HCT116 (cell line): ENCODE data around the gene FAM162A. TPM values are rescaled to one million over a fixed set of nuclear protein-coding genes. Genes with fewer than 3 reads are reported as not detected.
A peak's percentile ranks its signal among the peaks of the same experiment; 100 is the strongest.

Experiments used
- ATAC-seq: fragments of 200-7000 bp; cut with Tn5 transposase; 2 replicates; pipeline ENCODE4 v1.9.1; 2020; ENCODE audit warnings: mild to moderate bottlenecking, moderate library complexity
- BruUV-seq: library from RNA; stranded (reverse); fragments of 400-500 nt; replicated peaks from 2 replicates; lab custom pipeline; 2021; lab: Mats Ljungman, UMichigan
- CTCF ChIA-PET: fragments of 300-600 bp; sonication (Branson Sonifier 250); formaldehyde crosslinking; loops from one replicate; lab custom pipeline; 2021; ENCODE audit warnings: antibody characterized with exemption; lab: Charles Lee
- POLR2A ChIA-PET: fragments of 300-600, 350-600 bp; sonication (Branson Sonifier 250); formaldehyde crosslinking; loops from one replicate; lab custom pipeline; 2021; ENCODE audit warnings: antibody characterized with exemption; lab: Charles Lee
- RAD21 ChIA-PET, 2 experiments: fragments of 300-600 bp; sonication (Branson Sonifier 250); formaldehyde crosslinking; loops; one replicate each; lab custom pipeline; 2023; ENCODE audit warnings: low total read pairs in 2 of 2; ENCODE audit not compliant: uncharacterized antibody in 2 of 2, unreplicated experiment in 2 of 2, low non-redundant PET in 1 of 2; lab: Charles Lee
- DNase-seq: peaks from one replicate; pipeline ENCODE4 v3.0.0-alpha.2; 2010; ENCODE audit warnings: low read depth, low spot score
- H2AFZ ChIP-seq: fragments of 200-600 bp; shearing (Covaris generic), sonication (generic); 2 replicates; pipeline ENCODE4 v1.6.1; 2017; ENCODE audit warnings: low read depth, mixed run types, mixed read lengths, antibody characterized with exemption, low read length; ENCODE audit not compliant: poor library complexity, severe bottlenecking
- H3K27ac ChIP-seq: 2 replicates; pipeline ENCODE4 v1.5.1; 2012; ENCODE audit warnings: low read depth, low read length
- H3K27me3 ChIP-seq: fragments of 200-600 bp; sonication (generic); 2 replicates; pipeline ENCODE4 v1.6.1; 2016; ENCODE audit warnings: mixed run types, low read length, mixed read lengths; ENCODE audit not compliant: insufficient read depth
- H3K36me3 ChIP-seq, 2 experiments: fragments of 200-500 bp in 1 of 2; fragments of 200-600 bp in 1 of 2; sonication (Bioruptor generic) in 1 of 2; sonication (generic) in 1 of 2; 2 replicates each; pipeline versions ENCODE4 v1.5.1 to v1.6.1; 2014 to 2016; ENCODE audit warnings: low read length in 2 of 2, inconsistent platforms in 1 of 2, mixed read lengths in 1 of 2, mixed run types in 1 of 2; ENCODE audit not compliant: insufficient read depth in 2 of 2, control insufficient read depth in 1 of 2
- H3K4me1 ChIP-seq, 2 experiments: fragments of 200-600 bp in 1 of 2; sonication (generic) in 1 of 2; 2 replicates each; pipeline versions ENCODE4 v1.5.1 to v1.6.1; 2012 to 2017; ENCODE audit warnings: low read length in 2 of 2, inconsistent platforms in 1 of 2, mild to moderate bottlenecking in 1 of 2, mixed read lengths in 1 of 2, mixed run types in 1 of 2, moderate library complexity in 1 of 2; ENCODE audit not compliant: insufficient read depth in 2 of 2, control insufficient read depth in 1 of 2
- H3K4me2 ChIP-seq: fragments of 200-600 bp; sonication (generic); 2 replicates; pipeline ENCODE4 v1.6.1; 2017; ENCODE audit warnings: mixed run types, low read length, mixed read lengths
- H3K4me3 ChIP-seq, 2 experiments: fragments of 200-600 bp in 1 of 2; sonication (generic) in 1 of 2; replicated peaks in 1 of 2; 2 replicates each; pipeline ENCODE4 v1.5.1; 2011 to 2016; ENCODE audit warnings: low read length in 2 of 2, control low read depth in 1 of 2, low read depth in 1 of 2, mild to moderate bottlenecking in 1 of 2, mixed read lengths in 1 of 2, mixed run types in 1 of 2
- H3K79me2 ChIP-seq: fragments of 200-600 bp; sonication (generic); 2 replicates; pipeline ENCODE4 v1.6.1; 2017; ENCODE audit warnings: mild to moderate bottlenecking, mixed run types, low read length, moderate library complexity, mixed read lengths; ENCODE audit not compliant: insufficient read depth
- H3K9ac ChIP-seq: fragments of 200-600 bp; sonication (generic); 2 replicates; pipeline ENCODE4 v1.6.1; 2016; ENCODE audit warnings: low read length, mixed read lengths
- H3K9me2 ChIP-seq: fragments of 200-600 bp; sonication (generic), shearing (Covaris generic); 2 replicates; pipeline ENCODE4 v1.6.1; 2017; ENCODE audit warnings: mixed run types, mild to moderate bottlenecking, moderate library complexity; ENCODE audit not compliant: insufficient read depth
- H3K9me3 ChIP-seq, 2 experiments: fragments of 200-500 bp in 1 of 2; fragments of 200-600 bp in 1 of 2; sonication (Bioruptor generic) in 1 of 2; sonication (generic) in 1 of 2; 2 replicates each; pipeline ENCODE4 v1.6.1; 2014 to 2017; ENCODE audit warnings: low read length in 2 of 2, mixed read lengths in 2 of 2, inconsistent platforms in 1 of 2, low read depth in 1 of 2, mild to moderate bottlenecking in 1 of 2, mixed run types in 1 of 2, moderate library complexity in 1 of 2; ENCODE audit not compliant: control insufficient read depth in 1 of 2, insufficient read depth in 1 of 2
- H4K20me1 ChIP-seq: fragments of 200-600 bp; sonication (generic), shearing (Covaris generic); 2 replicates; pipeline ENCODE4 v1.6.1; 2017; ENCODE audit warnings: mixed run types, mild to moderate bottlenecking, moderate library complexity; ENCODE audit not compliant: insufficient read depth
- ATF3 ChIP-seq: IDR thresholded peaks from 2 replicates; pipeline ENCODE4 v1.6.1; 2012
- CBX3 ChIP-seq: IDR thresholded peaks from 2 replicates; pipeline ENCODE4 v1.6.1; 2012; ENCODE audit warnings: low read depth
- CEBPB ChIP-seq: IDR thresholded peaks from 2 replicates; pipeline ENCODE4 v1.6.1; 2012; ENCODE audit warnings: low read depth
- CTCF ChIP-seq, 3 experiments: fragments of 200-600 bp in 1 of 3; sonication (generic) in 1 of 3; IDR thresholded peaks in 2 of 3; conservative IDR thresholded peaks in 1 of 3; 2 replicates each; pipeline ENCODE4 v1.5.1; 2012 to 2017; ENCODE audit warnings: low read depth in 2 of 3, low read length in 2 of 3, antibody characterized with exemption in 1 of 3, borderline replicate concordance in 1 of 3, control low read depth in 1 of 3, mild to moderate bottlenecking in 1 of 3, mixed read lengths in 1 of 3, mixed run types in 1 of 3, moderate library complexity in 1 of 3; ENCODE audit not compliant: insufficient read depth in 1 of 3
- EGR1 ChIP-seq: IDR thresholded peaks from 2 replicates; pipeline ENCODE4 v1.6.1; 2012; ENCODE audit warnings: low read depth
- ELF1 ChIP-seq: IDR thresholded peaks from 2 replicates; pipeline ENCODE4 v1.6.1; 2012; ENCODE audit warnings: low read depth, borderline replicate concordance
- EZH2 ChIP-seq: fragments of 200-600 bp; sonication (generic); IDR thresholded peaks from 2 replicates; pipeline ENCODE4 v1.6.1; 2017; ENCODE audit warnings: antibody characterized with exemption, mixed run types
- EZH2phosphoT487 ChIP-seq: fragments of 200-600 bp; IDR thresholded peaks from 2 replicates; pipeline ENCODE4 v1.6.1; 2018; ENCODE audit warnings: antibody characterized with exemption, borderline replicate concordance
- FOSL1 ChIP-seq: IDR thresholded peaks from 2 replicates; pipeline ENCODE4 v1.6.1; 2012; ENCODE audit warnings: low read depth
- JUND ChIP-seq: IDR thresholded peaks from 2 replicates; pipeline ENCODE4 v1.6.1; 2012
- MAX ChIP-seq: IDR thresholded peaks from 2 replicates; pipeline ENCODE4 v1.6.1; 2012
- POLR2A ChIP-seq: IDR thresholded peaks from 2 replicates; pipeline ENCODE4 v1.7.0; 2011; ENCODE audit warnings: borderline replicate concordance; ENCODE audit not compliant: insufficient read depth, insufficient read length; ENCODE audit errors: extremely low read depth
- POLR2AphosphoS5 ChIP-seq: IDR thresholded peaks from 2 replicates; pipeline ENCODE4 v1.6.1; 2011; ENCODE audit warnings: mild to moderate bottlenecking, low read depth, low read length, moderate library complexity
- RAD21 ChIP-seq: IDR thresholded peaks from 2 replicates; pipeline ENCODE4 v1.6.1; 2012; ENCODE audit warnings: low read depth, mild to moderate bottlenecking
- SIN3A ChIP-seq: IDR thresholded peaks from 2 replicates; pipeline ENCODE4 v1.6.1; 2012; ENCODE audit warnings: low read depth
- SP1 ChIP-seq: IDR thresholded peaks from 2 replicates; pipeline ENCODE4 v1.6.1; 2012; ENCODE audit warnings: low read depth
- SRF ChIP-seq: IDR thresholded peaks from 2 replicates; pipeline ENCODE4 v1.6.1; 2012; ENCODE audit warnings: low read depth
- TCF7L2 ChIP-seq: IDR thresholded peaks from 2 replicates; pipeline ENCODE4 v1.7.0; 2011; ENCODE audit warnings: borderline replicate concordance, inconsistent platforms; ENCODE audit not compliant: insufficient read depth, insufficient read length; ENCODE audit errors: extremely low read depth
- YY1 ChIP-seq: IDR thresholded peaks from 2 replicates; pipeline ENCODE4 v1.6.1; 2011; ENCODE audit warnings: low read length, low read depth, moderate library complexity, mild to moderate bottlenecking; ENCODE audit not compliant: insufficient replicate concordance; ENCODE audit errors: extremely low read depth
- ZNF274 ChIP-seq: fragments of 200-500 bp; sonication (Bioruptor generic); IDR thresholded peaks from 2 replicates; pipeline ENCODE4 v1.6.1; 2014; ENCODE audit warnings: mild to moderate bottlenecking, low read depth, low read length, inconsistent platforms
- intact Hi-C: fragments of 100-400 bp; cut with micrococcal nuclease; formaldehyde crosslinking; loops from 2 replicates; pipeline ENCODE4 v1.10.0; 2022
- total RNA-seq: library from RNA; stranded (reverse); gene quantifications from one replicate; pipeline ENCODE4 v1.2.1, GENCODE V29; 2021; ENCODE audit not compliant: unreplicated experiment

The FAM162A gene
- total RNA-seq, 1 experiment from 2014 or later, result 74.1 TPM

GRCh38 chr3:122364490-122364889 is 19.5 kb upstream of the FAM162A start:
- no peak overlapping the region for H3K4me2 ChIP-seq
- H3K27me3 ChIP-seq, result no peaks in the 10 kb centered on the region
- peaks cover 3% of the 10 kb centered on the region; the same call in 1 of the 2 replicates for H4K20me1 ChIP-seq
- POLR2A ChIA-PET, result no interaction called here
- H3K4me1 ChIP-seq, result peaks cover 0 to 18% of the 10 kb centered on the region in 2 experiments; a peak in 1 of 4 replicates
- peaks cover 24 to 28% of the 10 kb centered on the region in 2 experiments; a peak in 3 of 4 replicates for H3K36me3 ChIP-seq
- no peak overlapping the region for H2AFZ ChIP-seq
- no peak overlapping the region for H3K27ac ChIP-seq
- TF ChIP-seq TCF7L2 (no peak), EZH2phosphoT487 (no peak), CBX3 (no peak), CEBPB (no peak), POLR2AphosphoS5 (no peak), JUND (no peak), EZH2 (no peak), ATF3 (no peak), SRF (no peak), SP1 (no peak), ZNF274 (no peak)
- TF ChIP-seq, all 23 proteins: peak for 0
- ChIA-PET RAD21 (no interaction called here), CTCF (no interaction called here)
- Histone ChIP-seq H3K9me3 (no peaks in the 10 kb centered on the region), H3K9me2 (no peaks in the 10 kb centered on the region), H3K79me2 (peaks cover 9% of the 10 kb centered on the region; the same call in 1 of the 2 replicates), H3K4me3 (no peak overlapping the region), H3K9ac (no peak overlapping the region)
- no TSS peak for BruUV-seq
- DNase-seq (no peak), ATAC-seq (no peak)
- intact Hi-C loops, result no loop called here

GRCh38 chr3:122365073-122365472 is 18.9 kb upstream of the FAM162A start:
- RAD21 ChIA-PET, result no interaction called here
- TF ChIP-seq POLR2A (no peak), MAX (no peak), SIN3A (no peak), EGR1 (no peak), ELF1 (no peak), RAD21 (no peak), CEBPB (no peak), CTCF (IDR thresholded peaks at IDR 0.05 in 2 of 3, conservative IDR thresholded peaks at IDR 0.05 in 1 of 3; ENCODE audit: borderline replicate concordance in 1 of 3, insufficient read depth in 1 of 3, low read depth in 2 of 3, low read length in 2 of 3) (no peak), CBX3 (no peak), TCF7L2 (no peak), ZNF274 (no peak), YY1 (no peak), FOSL1 (no peak)

More at GRCh38 chr3:122365073-122365472, 18.9 kb upstream of the FAM162A start:
- DNase-seq (no peak), ATAC-seq (no peak)
- no peak overlapping the region for H3K9ac ChIP-seq
- H3K9me2 ChIP-seq, result no peaks in the 10 kb centered on the region
- H3K36me3 ChIP-seq, result peaks cover 24 to 28% of the 10 kb centered on the region in 2 experiments; a peak in 3 of 4 replicates
- intact Hi-C loops, result no loop called here
- no TSS peak for BruUV-seq
- POLR2A ChIA-PET, result no interaction called here
- peaks cover 0 to 18% of the 10 kb centered on the region in 2 experiments; a peak in 1 of 4 replicates for H3K4me1 ChIP-seq
- H2AFZ ChIP-seq, result no peak overlapping the region
- peaks cover 14% of the 10 kb centered on the region; the same call in 1 of the 2 replicates for H3K79me2 ChIP-seq
- no peaks in the 10 kb centered on the region for H3K9me3 ChIP-seq
- no peaks in the 10 kb centered on the region for H3K27me3 ChIP-seq
- CTCF ChIA-PET, result no interaction called here
- H3K27ac ChIP-seq, result no peak overlapping the region
- H4K20me1 ChIP-seq, result peaks cover 3% of the 10 kb centered on the region; the same call in 1 of the 2 replicates
- H3K4me2 ChIP-seq, result peak overlapping the region; percentile 45
- no peak overlapping the region for H3K4me3 ChIP-seq
